Kidney (tissue), 14 donors: ENCODE measurements around the gene RPLP2. TPM values are rescaled to one million over a fixed set of nuclear protein-coding genes. Genes with fewer than 3 reads are reported as not detected.

Source experiments
- DNase-seq, 5 donors: peaks; one replicate each; pipeline ENCODE4 v3.0.0-alpha.2; 2013 to 2020
- FAIRE-seq: peaks from 2 replicates; lab custom pipeline; 2012; peaks lifted over from hg19 to GRCh38; lab: Jason Lieb, UNC
- H3K27ac ChIP-seq, 2 donors: one replicate each; pipeline ENCODE4 v1.7.0; 2013; ENCODE audit warnings: low read depth in 2 of 2, low read length in 2 of 2, inconsistent platforms in 1 of 2
- H3K27me3 ChIP-seq: one replicate; pipeline ENCODE4 v1.7.1; 2013; ENCODE audit warnings: low read length, inconsistent platforms; ENCODE audit not compliant: control insufficient read depth, insufficient read depth
- H3K36me3 ChIP-seq, 3 donors: one replicate each; pipeline versions ENCODE4 v1.7.0 to v1.7.1; 2013; ENCODE audit warnings: low read length in 3 of 3, control low read depth in 1 of 3, inconsistent platforms in 1 of 3; ENCODE audit not compliant: insufficient read depth in 3 of 3, control insufficient read depth in 2 of 3
- H3K4me1 ChIP-seq, 3 donors: one replicate each; pipeline versions ENCODE4 v1.7.0 to v1.7.1; 2013; ENCODE audit warnings: low read length in 3 of 3, inconsistent platforms in 1 of 3, low read depth in 1 of 3; ENCODE audit not compliant: control insufficient read depth in 2 of 3, insufficient read depth in 2 of 3
- H3K4me3 ChIP-seq, 3 donors: one replicate each; pipeline versions ENCODE4 v1.7.0 to v1.8.1; 2013; ENCODE audit warnings: low read length in 3 of 3, control low read depth in 1 of 3, inconsistent platforms in 1 of 3
- H3K9ac ChIP-seq, 3 donors: one replicate each; pipeline versions ENCODE4 v1.7.0 to v1.7.1; 2013; ENCODE audit warnings: low read length in 3 of 3, control low read depth in 1 of 3, inconsistent platforms in 1 of 3
- H3K9me3 ChIP-seq, 3 donors: one replicate each; pipeline versions ENCODE4 v1.7.0 to v1.7.1; 2013; ENCODE audit warnings: low read length in 3 of 3, control low read depth in 1 of 3, inconsistent platforms in 1 of 3; ENCODE audit not compliant: control insufficient read depth in 2 of 3, insufficient read depth in 1 of 3
- intact Hi-C: fragments of 100-400 bp; cut with DNase I; formaldehyde crosslinking; loops from one replicate; pipeline ENCODE4 v1.11.1; 2022
- polyA plus RNA-seq: library from polyadenylated mRNA; stranded (reverse); fragments of 350-450 nt; fragmentation: Illumina TruSeq; extraction: RNeasy Lipid Tissue Mini Kit (QIAGEN cat#74804); gene quantifications from one replicate; pipeline ENCODE4 v1.2.3, GENCODE V29; 2014; ENCODE audit warnings: low read depth, low replicate concordance; ENCODE audit not compliant: insufficient read depth
- total RNA-seq: library from RNA; stranded (reverse); fragmentation: NEBNext Ultra II Directional; extraction: Animal tissue kit (Norgen Biotek cat#: 25700); gene quantifications from one replicate; pipeline ENCODE4 v1.2.1, GENCODE V29; 2021
- TF ChIP-seq, protein P1 (sequence below): IDR thresholded peaks from 3 replicates; pipeline ENCODE4 v1.5.1; 2012; ENCODE audit warnings: mild to moderate bottlenecking, moderate library complexity, borderline replicate concordance; ENCODE audit not compliant: insufficient read depth; ENCODE audit errors: extremely low read depth
- donor health status: control.
- donor health status: control.
- donor health status: control.
- donor health status: control.
- donor health status: control.
- donor health status: DM: yes; HTN: yes; CAD: no.
- donor health status: Normal renal cell carcinoma (clear cell type).

RPLP2 gene
- total and polyA plus RNA-seq, 2 donors from 2014 or later, result 1,544 to 1,997 TPM

DNA sequence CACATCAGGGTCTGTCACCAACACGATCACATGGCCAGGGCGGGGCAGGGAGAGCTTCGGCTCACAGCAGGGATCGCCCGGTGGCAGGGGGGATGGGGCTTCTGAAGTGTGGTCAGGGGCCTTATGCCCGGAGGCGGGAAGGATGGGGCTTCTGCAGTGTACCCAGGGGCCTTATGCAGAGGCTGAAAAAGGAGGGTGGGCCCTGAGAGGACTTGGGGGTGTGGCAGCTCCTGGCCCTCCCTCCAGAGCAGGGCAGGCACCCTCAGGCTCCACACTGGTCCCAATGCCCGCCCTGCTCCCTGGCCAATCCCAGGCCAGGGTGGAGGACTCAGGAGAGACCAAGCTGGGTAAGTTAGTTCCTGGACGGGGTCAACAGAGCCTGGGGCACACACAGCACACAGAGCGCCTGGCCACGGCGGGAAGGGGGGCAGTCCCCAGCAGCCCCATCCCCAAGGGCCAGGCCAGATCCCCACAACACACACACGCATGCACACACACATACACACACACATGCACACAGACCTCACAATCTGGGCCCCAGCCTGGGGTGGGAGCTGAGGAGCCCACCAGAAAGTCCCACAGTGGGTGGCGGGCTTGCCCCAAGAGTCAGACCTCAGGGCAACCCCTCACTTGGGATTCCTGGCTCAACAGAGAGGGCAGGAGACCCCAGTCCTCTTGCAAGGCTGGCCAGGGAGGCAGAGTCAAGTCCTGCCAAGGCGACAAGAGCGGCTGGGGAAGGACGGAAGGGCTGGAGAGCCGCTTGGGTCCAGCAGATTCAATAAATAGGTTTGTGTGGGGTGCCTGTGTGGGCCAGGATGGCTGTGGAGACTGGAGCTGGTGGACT, 18.8 kb upstream of the RPLP2 start:
- no peak overlapping the region for H3K9ac ChIP-seq
- no peak overlapping the region for H3K27ac ChIP-seq
- intact Hi-C loops, result no loop called here
- no peaks in the 10 kb centered on the region for H3K9me3 ChIP-seq
- FAIRE-seq (no peak), DNase-seq (peak in 1 of 5 donors; percentile 67)
- no peaks in the 10 kb centered on the region for H3K27me3 ChIP-seq
- TF ChIP-seq, protein P1, sequence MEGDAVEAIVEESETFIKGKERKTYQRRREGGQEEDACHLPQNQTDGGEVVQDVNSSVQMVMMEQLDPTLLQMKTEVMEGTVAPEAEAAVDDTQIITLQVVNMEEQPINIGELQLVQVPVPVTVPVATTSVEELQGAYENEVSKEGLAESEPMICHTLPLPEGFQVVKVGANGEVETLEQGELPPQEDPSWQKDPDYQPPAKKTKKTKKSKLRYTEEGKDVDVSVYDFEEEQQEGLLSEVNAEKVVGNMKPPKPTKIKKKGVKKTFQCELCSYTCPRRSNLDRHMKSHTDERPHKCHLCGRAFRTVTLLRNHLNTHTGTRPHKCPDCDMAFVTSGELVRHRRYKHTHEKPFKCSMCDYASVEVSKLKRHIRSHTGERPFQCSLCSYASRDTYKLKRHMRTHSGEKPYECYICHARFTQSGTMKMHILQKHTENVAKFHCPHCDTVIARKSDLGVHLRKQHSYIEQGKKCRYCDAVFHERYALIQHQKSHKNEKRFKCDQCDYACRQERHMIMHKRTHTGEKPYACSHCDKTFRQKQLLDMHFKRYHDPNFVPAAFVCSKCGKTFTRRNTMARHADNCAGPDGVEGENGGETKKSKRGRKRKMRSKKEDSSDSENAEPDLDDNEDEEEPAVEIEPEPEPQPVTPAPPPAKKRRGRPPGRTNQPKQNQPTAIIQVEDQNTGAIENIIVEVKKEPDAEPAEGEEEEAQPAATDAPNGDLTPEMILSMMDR, result no peak
- no peaks in the 10 kb centered on the region for H3K36me3 ChIP-seq
- H3K4me3 ChIP-seq, result no peak overlapping the region
- peaks cover 0 to 11% (median 0%) of the 10 kb centered on the region in 3 donors for H3K4me1 ChIP-seq

GRCh38 chr11:791658-792534, 17.9 kb upstream of the RPLP2 start:
- Histone ChIP-seq H3K4me1 (peaks cover 0 to 19% (median 6%) of the 10 kb centered on the region in 3 donors), H3K9me3 (no peaks in the 10 kb centered on the region), H3K27me3 (no peaks in the 10 kb centered on the region), H3K27ac (no peak overlapping the region), H3K4me3 (no peak overlapping the region), H3K9ac (no peak overlapping the region), H3K36me3 (no peaks in the 10 kb centered on the region)
- intact Hi-C loops, result no loop called here
- TF ChIP-seq, protein P1, result no peak
- DNase-seq (no peak), FAIRE-seq (no peak)

DNA sequence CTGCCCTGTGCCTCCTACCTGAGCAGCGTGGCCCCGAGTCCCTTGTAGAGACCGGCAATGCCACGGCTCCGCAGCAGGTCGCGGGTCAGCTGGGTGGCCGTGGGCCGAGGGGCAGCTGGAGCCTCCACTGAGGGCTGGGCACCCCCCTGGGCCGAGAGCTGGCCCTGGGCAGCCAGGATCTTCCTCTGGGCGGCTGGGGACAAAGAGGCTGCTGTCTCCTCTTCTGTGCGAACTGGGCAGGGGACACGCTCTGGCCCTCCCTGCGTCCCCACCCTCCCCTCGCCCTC, 17.3 kb upstream of the RPLP2 start:
- no peak overlapping the region for H3K4me3 ChIP-seq
- TF ChIP-seq, protein P1, result no peak
- H3K9ac ChIP-seq, result no peak overlapping the region
- DNase-seq, result no peak
- intact Hi-C loops, result no loop called here
- no peaks in the 10 kb centered on the region for H3K9me3 ChIP-seq
- FAIRE-seq, result no peak
- H3K4me1 ChIP-seq, result peaks cover 0 to 21% (median 8%) of the 10 kb centered on the region in 3 donors
- no peak overlapping the region for H3K27ac ChIP-seq
- no peaks in the 10 kb centered on the region for H3K27me3 ChIP-seq
- H3K36me3 ChIP-seq, result no peaks in the 10 kb centered on the region
